Measurements from ENCODE around the gene RPS29. TPM values are rescaled to one million over a fixed set of nuclear protein-coding genes. Genes with fewer than 3 reads are reported as not detected.

Gene RPS29
- total RNA-seq, 1 donor from 2014 or later = 5,636 TPM

- peak; percentile 20 for DNase-seq (ENCODE audit: low spot score)
- Histone ChIP-seq H4K20me1 (ENCODE audit: low read depth) (no peaks in the 10 kb centered on the region), H2AFZ (replicated peaks) (no peak overlapping the region), H3K4me2 (peak overlapping the region; percentile 42), H3K79me2 (ENCODE audit: low read depth) (no peaks in the 10 kb centered on the region), H3K4me3 (no peak overlapping the region), H3K27ac (no peak overlapping the region), H3K9ac (no peak overlapping the region), H3F3A (ENCODE audit: low read depth) (peaks cover 7% of the 10 kb centered on the region), H3K36me3 (no peaks in the 10 kb centered on the region), H3K9me3 (ENCODE audit: low read depth) (no peaks in the 10 kb centered on the region), H3K27me3 (no peaks in the 10 kb centered on the region), H3K4me1 (peaks cover 25% of the 10 kb centered on the region)
- TF ChIP-seq EZH2 (IDR thresholded peaks at IDR 0.05) = no peak
- TF ChIP-seq CTCF (IDR thresholded peaks at IDR 0.05) = peak; percentile 61
- Mint-ChIP-seq H3K27ac (no peak overlapping the region), H3K4me1 (peaks cover 28% of the 10 kb centered on the region), H3K9me3 (no peaks in the 10 kb centered on the region), H3K27me3 (ENCODE audit: insufficient read depth, low read depth) (no peaks in the 10 kb centered on the region), H3K36me3 (no peaks in the 10 kb centered on the region), H3K4me3 (no peak overlapping the region)
Observed at GRCh38 chr14:49550286-49551184, 35.6 kb downstream of the RPS29 start.

GRCh38 chr14:49549881-49550280, 36.3 kb downstream of the RPS29 start:
- Mint-ChIP-seq H3K9me3 (no peaks in the 10 kb centered on the region), H3K4me3 (no peak overlapping the region), H3K27me3 (ENCODE audit: insufficient read depth, low read depth) (no peaks in the 10 kb centered on the region), H3K4me1 (peaks cover 28% of the 10 kb centered on the region), H3K27ac (peak overlapping the region; percentile 71), H3K36me3 (no peaks in the 10 kb centered on the region)
- Histone ChIP-seq H3K9ac (no peak overlapping the region), H2AFZ (replicated peaks) (peak overlapping the region; percentile 6), H3K27ac (no peak overlapping the region), H3K4me1 (peaks cover 25% of the 10 kb centered on the region), H4K20me1 (ENCODE audit: low read depth) (no peaks in the 10 kb centered on the region), H3K36me3 (no peaks in the 10 kb centered on the region), H3K4me2 (peak overlapping the region; percentile 42), H3F3A (ENCODE audit: low read depth) (peaks cover 7% of the 10 kb centered on the region), H3K9me3 (ENCODE audit: low read depth) (no peaks in the 10 kb centered on the region), H3K79me2 (ENCODE audit: low read depth) (no peaks in the 10 kb centered on the region), H3K4me3 (no peak overlapping the region), H3K27me3 (no peaks in the 10 kb centered on the region)
- TF ChIP-seq EZH2 (IDR thresholded peaks at IDR 0.05) (no peak), CTCF (IDR thresholded peaks at IDR 0.05) (no peak)
- DNase-seq (ENCODE audit: low spot score) = peak; percentile 73

GRCh38 chr14:49549446-49549845, 36.7 kb downstream of the RPS29 start:
- Histone ChIP-seq H3K79me2 (ENCODE audit: low read depth) (no peaks in the 10 kb centered on the region), H3K27me3 (no peaks in the 10 kb centered on the region), H4K20me1 (ENCODE audit: low read depth) (no peaks in the 10 kb centered on the region), H3K9ac (no peak overlapping the region), H3F3A (ENCODE audit: low read depth) (peaks cover 7% of the 10 kb centered on the region), H3K4me1 (peaks cover 25% of the 10 kb centered on the region), H3K36me3 (no peaks in the 10 kb centered on the region), H3K4me2 (peak overlapping the region; percentile 42), H2AFZ (replicated peaks) (peak overlapping the region; percentile 6), H3K27ac (no peak overlapping the region), H3K9me3 (ENCODE audit: low read depth) (no peaks in the 10 kb centered on the region), H3K4me3 (no peak overlapping the region)
- no peak overlapping the region for H3K27ac Mint-ChIP-seq
- no peaks in the 10 kb centered on the region for H3K27me3 Mint-ChIP-seq (ENCODE audit: insufficient read depth, low read depth)
- H3K4me3 Mint-ChIP-seq = no peak overlapping the region
- no peak for DNase-seq (ENCODE audit: low spot score)
- no peaks in the 10 kb centered on the region for H3K9me3 Mint-ChIP-seq
- H3K4me1 Mint-ChIP-seq = peaks cover 28% of the 10 kb centered on the region
- no peaks in the 10 kb centered on the region for H3K36me3 Mint-ChIP-seq
- no peak for TF ChIP-seq CTCF (IDR thresholded peaks at IDR 0.05)
- TF ChIP-seq EZH2phosphoT487 (IDR thresholded peaks at IDR 0.05) = no peak
- TF ChIP-seq EZH2 (IDR thresholded peaks at IDR 0.05) = no peak

All from neural progenitor cell (in vitro differentiated cells).